IPS-NIHi7 (cell line): ENCODE results near the gene GNAL.
"Not testable (repeated sequence)": the region's sequence is repeated elsewhere in the genome, so short reads cannot be mapped to it uniquely, and the experiment has no call there.

Source experiments
- DNase-seq: peaks from one replicate; pipeline ENCODE4 v3.0.0; 2012; ENCODE audit warnings: mixed read lengths; ENCODE audit errors: extremely low spot score

GNAL gene

DNA sequence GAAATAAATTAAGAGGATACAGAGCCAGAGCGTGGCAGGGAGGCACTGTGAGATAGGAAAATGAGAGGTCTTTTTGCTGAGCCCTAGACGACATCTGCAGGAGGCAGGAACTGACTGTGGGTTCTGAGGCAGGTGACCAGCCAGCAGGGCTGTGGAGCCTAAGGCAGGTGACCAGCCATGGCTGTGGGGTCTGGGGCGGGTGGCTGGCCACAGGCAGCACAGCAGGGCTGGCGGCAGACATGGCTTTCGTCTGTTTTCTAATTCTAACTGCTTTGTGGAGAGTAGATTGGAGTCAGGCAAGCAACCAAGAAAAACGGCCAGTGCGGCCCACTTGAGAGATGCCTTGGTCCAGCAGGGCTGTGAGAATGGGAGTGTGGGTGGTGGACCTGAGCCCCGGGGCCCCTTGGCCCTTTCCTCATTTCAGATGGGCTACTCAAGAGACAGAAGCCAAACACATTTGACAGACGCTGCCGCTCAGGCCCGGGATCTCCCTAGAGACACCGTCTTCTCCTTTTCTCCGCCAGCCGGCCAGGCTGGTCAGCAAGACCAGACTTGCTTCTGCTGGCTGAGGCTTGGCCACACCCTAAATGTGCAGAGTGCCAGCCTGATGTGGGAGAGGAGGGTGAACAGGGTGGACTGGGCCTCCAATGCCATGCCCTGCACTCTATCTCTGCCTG lies 19.7 kb upstream of the GNAL start:
- DNase-seq = no peak

DNA sequence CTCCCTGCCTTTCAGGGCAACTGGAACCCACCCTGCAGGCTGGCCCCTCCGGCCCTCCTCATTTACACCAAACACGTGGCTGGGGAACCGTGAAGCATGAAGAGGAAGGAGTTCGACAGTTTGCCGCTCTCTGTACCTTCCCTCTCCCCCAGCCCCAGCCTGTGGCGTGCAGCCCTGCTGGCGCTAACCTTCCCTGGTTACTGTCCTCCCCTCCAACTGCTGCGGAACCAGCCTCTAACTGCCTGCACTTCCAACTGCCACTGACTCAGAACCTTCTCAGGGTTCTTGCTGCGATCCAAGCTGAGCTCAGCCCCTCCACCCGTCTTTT lies 19.2 kb upstream of the GNAL start:
- DNase-seq = no peak

DNA sequence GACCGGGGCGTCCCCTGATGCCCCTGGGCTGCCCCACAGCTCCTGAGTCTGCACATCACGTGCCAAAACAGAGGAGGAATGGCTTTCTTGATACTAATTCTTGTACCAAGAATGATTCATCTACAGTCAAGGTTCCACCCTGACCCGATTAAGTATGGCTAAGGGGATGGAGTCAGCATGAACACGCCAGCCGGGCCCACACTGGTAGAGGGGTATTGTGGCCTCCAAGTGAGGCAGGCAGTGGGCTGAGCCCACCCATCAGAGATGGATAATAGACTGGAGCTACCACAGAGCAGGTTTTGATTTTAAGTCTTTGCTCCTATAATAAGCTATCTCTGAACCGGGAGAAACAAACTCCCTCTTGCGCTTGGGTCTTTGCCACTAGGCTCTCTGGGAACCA lies 17.9 kb upstream of the GNAL start:
- DNase-seq = no peak

DNA sequence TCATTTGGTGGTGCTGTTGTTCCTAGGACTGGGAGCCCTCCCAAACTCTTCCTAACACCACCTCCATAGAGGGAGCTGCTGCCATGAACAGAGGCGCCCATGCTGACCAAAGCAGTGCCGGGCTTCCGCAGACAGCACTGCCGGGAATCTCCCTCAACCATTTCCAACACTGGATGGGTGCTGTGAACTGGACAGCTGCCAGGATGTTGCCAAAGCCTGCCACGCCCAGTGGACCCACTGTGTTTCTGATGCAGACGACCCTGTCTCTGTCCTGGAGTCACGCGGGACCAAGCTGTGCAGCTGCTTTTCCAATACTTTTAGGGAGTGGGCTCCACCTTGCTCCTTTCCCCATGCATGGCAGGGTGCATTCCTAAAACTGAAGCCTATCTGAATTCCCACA lies 16.9 kb upstream of the GNAL start:
- DNase-seq = no peak

DNA sequence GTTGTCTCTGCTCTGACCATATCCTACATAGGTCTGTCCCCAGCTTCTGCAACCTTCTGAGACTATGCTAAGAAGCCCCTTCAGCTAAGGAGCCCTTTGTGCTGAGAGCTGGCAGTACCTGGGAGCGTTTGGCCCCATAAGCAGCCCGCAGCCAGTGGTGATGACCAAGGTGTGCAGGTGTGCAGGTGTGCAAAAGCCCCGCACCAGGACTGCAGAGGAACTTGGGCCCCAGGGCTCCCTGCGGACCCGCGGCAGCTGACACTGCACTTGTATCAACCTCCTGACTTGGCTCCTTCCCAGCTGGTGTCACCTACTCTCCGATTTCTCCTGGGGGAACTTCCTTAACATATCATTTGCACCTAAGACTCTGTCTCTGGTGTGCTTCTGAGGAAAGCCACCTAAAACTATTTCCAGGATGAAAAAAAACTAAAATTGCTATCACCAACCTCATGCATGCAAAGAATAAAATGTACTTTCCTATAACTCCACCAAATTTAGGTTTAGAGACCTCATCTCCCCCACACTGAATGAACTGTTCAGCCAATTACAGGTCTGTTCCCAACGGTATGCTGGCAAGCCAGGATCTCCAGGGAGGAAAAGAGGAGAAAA lies 16.1 kb upstream of the GNAL start:
- no peak for DNase-seq

DNA sequence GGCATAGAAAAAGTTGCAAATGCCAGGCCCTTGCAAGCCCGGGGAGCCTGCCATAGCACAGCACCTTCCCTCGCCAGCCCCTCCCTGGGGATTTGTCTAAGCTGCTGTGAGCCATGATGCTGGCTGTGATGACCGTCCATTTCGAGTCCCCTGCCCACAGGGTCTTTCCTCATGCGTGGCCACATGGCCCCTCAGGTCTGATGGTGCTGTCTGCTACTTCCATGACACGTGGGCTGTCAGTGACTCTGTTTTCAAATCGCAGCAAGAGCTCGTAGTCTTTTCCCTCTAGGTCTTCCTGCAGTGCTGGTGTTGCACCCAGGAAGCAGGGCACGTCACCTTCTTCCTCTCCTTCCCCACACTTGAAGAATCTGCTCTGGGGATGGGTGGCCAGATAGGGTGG lies 15.5 kb upstream of the GNAL start:
- DNase-seq = no peak

DNA sequence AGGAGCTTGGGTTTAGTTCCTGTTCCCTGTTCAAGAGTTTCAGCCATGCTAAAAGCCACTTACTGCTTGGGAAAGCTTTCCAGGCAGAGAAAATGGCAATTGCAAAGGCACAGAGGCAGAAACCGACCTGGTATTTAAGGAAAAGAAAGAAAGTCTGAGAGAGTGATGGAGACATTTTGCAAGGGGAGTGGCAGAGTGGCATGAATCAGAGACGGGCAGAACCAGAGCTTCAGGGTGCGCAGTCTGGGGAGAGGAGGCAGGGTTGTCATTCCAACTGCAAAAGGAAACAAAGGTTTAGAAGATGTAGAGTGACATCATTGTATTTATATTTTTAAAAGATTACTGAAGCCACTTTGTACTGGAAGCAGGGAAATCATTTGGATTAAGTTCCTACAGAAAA lies 14.9 kb upstream of the GNAL start:
- no peak for DNase-seq

DNA sequence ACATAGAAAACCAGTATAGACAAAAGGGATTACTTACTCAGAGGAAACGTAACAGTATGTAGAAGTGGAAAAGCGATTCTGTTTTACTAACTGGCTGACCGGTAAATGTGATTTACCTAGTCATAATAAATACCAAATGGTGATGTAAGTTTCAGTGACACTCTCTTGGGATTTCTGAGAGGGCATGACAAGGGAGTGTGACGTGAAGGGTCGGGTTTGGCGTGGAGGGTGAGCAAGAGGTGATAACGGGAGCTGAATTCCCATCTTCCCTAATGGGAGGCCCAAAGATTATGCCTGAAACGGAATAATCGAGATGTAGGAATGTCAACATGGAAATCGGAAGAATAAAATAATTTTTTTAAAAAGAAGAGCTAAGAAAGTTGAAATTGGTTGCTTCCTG lies 12.7 kb upstream of the GNAL start:
- no peak for DNase-seq

DNA sequence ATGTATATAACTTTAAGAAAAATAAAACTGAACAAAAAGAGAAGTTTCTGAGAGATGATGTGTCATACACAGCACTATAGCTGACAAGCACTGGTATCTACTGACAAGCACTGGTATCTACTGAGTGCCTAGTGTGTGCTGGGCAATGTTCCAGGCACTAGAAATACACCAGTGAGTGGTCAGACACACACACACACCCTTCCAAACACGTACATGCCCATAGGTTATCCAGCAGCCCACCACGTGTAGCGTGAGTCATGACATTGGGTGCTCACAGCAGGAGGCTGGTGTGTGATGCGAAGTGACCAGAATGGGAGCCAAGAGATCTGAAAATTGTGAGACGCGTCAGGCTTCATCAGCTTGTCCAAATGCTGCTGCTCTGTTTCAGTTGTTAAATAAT lies 12.2 kb upstream of the GNAL start:
- no peak for DNase-seq

DNA sequence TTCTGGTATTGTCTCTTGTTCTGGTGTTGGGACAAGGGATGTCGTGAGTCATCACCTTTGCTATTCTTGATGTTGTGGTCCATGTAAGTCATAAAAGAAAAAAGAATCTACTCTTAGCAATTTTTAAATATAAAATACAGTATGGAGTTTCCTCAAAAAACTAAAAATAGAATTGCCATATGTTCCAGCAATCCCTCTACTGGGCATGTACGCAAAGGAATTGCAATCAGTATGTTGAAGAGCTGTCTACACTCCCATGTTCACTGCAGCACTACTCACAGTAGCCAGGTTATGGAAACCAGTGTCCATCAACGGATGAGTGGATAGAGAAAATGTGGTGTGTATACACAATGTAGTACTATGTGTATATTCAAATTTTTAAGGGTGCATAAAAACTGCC lies 10.9 kb upstream of the GNAL start:
- no peak for DNase-seq

DNA sequence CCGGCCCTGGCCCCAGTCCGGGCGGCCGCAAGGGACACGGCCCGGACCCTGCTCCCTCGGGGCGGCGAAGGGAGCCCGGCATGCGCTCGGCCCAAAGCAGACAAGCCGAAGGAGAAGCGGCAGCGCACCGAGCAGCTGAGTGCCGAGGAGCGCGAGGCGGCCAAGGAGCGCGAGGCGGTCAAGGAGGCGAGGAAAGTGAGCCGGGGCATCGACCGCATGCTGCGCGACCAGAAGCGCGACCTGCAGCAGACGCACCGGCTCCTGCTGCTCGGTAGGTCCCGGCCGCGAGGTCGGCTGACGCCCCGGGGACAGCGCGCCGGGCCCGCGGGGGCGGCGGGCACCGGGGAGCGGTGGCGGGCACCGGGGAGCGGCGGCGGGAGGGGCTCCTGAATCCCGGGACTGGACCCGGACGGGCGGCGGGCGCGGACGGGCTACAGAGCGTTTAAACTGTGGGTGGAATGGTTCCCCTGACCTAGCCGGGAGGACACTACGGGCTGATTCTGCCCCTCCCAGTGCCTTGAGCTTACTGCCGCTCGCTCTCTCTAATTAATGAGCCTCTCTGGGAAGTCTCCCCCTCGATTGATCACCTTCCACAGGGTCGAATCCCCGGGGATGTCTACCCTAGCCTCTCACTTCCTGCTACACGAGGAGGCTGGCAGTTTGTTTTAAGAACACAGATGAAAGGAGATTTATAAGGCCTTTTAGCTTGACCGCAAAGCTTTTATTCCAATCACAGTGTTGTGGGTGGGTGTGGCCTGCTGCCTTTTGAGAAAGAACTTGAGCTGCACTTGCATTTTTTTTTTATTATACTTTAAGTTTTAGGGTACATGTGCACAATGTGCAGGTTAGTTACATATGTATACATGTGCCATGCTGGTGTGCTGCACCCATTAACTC lies 853 bp downstream of the GNAL start:
- DNase-seq = peak; percentile 67

DNA sequence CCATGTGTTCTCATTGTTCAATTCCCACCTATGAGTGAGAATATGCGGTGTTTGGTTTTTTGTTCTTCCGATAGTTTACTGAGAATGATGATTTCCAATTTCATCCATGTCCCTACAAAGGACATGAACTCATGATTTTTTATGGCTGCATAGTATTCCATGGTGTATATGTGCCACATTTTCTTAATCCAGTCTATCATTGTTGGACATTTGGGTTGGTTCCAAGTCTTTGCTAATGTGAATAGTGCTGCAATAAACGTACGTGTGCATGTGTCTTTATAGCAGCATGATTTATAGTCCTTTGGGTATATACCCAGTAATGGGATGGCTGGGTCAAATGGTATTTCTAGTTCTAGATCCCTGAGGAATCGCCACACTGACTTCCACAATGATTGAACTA lies 1.6 kb downstream of the GNAL start:
- not testable (repeated sequence) for DNase-seq

DNA sequence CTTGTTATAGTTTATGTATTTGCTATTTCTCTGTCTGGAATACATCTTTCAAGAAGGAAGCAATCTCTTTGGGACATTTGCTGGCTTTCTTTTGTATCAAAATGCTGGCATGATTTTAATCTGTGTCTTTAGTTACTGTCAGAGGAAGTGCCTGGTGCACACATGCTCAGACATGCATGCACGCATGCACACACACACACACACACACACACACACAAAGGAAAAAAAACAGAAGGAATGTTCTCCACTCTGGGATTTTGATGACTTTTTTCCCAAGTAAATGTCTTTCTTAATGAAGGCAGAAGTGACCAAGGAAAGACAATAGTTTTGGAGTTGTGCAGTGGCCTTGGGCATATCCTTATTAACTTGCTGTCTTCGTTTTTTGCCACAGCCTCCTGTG lies 6.7 kb downstream of the GNAL start:
- DNase-seq = no peak

DNA sequence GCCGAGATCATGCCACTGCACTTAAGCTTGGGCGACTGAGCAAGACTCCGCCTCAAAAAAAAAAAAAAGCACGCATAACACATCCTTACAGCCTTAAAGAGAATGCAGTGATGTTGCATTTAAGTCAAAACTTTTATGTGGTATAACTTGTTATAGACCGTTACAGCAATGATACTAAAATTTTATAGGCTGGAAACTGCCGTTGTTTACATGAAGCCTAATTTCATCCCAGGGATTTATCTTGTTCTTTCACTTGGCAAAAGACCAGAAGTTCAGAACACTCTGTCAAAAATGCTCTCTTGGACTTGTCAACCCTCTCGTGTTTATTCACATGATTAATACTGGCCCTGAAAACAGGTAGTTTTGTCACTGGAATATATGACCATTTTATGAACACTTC lies 7.4 kb downstream of the GNAL start:
- DNase-seq = no peak

DNA sequence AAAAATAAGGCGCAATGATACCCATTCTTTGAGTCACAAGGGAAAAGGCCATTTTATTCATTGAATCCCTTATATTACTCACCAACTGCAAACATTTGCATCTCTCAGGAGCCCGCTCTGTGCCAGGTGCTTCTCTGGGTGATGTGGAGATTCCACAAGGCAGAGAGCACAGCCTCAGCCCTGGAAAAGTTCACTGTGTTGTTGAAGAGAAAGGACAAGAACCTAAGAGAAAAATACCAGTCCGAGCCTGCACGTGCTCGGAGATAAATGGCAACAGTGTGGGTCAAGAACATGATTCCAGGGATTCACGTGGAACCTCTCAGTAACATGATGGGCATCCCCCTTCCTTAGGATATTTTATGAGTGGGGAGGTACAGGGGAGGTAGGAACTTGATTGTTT lies 11.8 kb downstream of the GNAL start:
- DNase-seq = no peak

DNA sequence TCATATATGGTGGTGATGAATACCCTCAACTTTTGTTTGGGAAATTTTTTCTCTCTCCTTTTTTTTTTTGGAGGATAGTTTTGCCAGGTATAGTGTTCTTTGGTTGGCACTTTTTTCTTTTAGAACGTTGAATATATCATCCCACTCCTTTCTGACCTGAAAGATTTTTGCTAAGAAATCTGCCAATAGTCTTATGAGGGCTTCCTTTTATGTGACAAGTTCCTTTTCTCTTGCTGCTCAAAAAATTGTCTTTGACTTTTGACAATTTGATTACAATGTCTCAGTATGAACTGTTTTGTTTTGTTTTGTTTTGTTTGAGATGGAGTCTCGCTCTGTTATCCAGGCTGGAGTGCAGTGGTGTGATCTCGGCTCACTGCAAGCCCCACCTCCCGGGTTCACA lies 21.5 kb downstream of the GNAL start:
- no peak for DNase-seq

DNA sequence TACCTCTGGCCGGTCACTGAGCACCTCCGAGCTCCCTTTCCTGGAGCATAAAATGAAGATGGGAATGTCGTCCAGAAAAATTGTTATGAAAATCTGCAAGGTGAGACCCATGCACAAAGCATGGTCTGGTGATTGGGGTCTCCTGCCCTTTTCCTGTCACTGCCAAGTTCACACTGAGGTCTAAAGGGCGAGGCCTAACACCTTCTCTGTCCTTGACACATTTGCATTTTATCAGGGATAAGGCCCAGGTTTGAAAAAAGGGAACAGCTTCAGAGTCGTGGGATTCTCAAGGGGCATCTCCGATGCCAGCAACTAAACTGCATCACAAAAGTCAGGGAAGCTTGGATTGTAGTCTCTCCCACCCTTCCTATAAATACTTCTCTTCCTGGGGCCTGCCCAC lies 24.7 kb downstream of the GNAL start:
- no peak for DNase-seq

DNA sequence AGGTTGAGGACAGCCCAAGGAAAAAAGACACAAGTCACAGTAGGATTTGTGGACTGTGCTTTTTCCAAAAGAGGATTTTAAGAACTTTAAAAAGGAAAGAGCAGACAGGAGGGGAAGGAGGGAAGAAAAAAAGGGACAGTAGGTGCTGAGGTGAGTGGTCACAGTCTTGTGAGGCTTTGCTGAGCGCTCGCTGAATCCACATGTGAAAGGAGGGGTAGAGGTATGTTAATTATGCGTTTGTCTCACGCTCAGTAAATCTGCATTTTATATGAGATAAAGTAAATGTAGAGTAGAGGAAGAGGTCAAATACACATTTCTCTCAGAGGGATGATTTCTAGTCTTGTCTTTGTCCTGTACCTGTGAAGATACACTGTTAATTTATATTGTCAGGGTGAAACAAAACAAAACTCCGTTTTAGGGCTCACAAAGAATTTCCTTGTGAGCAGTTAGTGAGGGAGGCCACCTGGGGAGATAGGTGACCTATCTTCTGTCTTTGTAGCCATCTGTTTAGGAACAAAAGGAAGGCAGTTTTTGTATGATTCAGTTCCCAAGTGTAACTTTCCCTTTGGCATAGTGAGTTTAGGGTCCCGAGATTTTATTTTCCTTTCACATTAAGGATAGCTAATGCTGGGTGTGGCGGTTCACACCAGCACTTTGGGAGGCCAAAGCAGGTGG lies 25.3 kb downstream of the GNAL start:
- peak; percentile 49 for DNase-seq

DNA sequence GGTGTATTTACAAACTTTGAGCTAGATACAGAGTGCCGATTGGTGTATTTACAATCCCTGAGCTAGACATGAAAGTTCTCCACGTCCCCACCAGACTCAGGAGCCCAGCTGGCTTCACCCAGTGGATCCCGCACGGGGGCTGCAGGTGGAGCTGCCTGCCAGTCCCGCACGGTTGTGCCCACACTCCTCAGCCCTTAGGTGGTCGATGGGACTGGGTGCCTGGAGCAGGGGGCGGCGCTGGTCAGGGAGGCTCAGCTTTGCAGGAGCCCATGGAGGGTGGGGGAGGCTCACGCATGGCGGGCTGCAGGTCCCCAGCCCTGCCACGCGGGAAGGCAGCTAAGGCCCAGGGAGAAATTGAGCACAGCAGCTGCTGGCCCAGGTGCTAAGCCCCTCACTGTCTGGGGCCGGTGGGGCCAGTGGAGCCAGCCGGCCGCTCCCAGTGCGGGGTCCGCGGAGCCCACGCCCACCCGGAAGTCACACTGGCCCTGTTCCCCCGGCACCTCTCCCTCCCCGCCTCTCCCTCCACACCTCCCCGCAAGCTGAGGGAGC lies 27.8 kb downstream of the GNAL start:
- not testable (repeated sequence) for DNase-seq

DNA sequence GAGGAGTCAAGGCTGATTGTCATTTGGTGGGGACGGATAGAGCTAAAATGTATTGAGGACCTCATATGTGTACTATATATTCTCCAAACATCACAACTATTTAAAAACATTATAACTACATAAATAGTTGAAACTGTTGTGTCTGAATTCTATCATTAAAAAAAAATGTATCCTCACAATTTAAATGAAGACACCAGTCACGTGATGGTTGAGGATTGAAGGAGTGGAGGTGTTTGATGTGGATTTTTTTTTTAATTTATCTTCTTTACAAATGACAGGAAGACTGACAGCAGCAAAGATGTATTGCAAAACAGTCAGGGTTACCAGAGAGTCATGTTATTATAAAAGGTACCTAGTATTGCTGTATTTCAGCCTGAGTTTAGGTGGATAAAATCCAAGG lies 30.0 kb downstream of the GNAL start:
- DNase-seq = no peak

DNA sequence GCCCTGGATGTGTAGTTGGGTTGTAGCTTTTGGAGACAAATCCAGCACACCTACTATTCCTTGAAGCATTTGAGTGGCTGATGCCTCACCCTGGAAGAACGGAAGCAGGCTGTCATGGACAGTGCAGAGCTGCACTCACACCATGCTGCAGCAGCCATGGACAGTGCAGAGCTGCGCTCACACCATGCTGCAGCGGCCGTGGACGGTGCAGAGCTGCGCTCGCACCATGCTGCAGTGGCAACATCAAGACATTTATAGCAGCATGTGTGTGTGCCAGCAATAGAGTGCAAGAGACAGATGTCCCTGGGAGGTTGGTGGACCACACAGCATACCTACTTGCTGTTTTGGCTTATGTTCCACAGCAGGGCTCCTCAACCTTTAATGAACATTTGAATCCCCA lies 30.6 kb downstream of the GNAL start:
- DNase-seq = no peak

DNA sequence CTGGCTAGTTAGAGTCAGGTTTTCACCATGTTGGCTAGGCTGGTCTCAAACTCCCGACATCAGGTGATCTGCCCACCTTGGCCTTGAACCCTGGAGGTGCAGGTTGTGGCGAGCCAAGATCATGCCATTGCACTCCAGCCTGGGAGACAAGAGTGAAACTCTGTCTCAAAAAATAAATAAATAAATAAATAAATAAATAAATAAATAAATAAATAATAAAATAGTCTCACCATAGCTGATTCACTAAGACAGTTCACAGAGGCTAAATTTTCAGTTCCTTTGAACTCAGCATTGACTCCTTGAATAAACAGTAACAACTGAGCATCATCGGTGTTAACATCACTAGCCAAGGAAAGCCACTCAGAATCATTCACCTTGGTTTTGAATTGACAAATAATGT lies 32.7 kb downstream of the GNAL start:
- no peak for DNase-seq
